ENCODE measurements around the gene ZNF280D.

- TF ChIP-seq CTCF (conservative IDR thresholded peaks at IDR 0.05) (no peak), EZH2 (IDR thresholded peaks at IDR 0.05; ENCODE audit: low read depth) (no peak)
These were observed 26.1 kb upstream of the ZNF280D start for GRCh38 chr15:56759450-56759845.
